Measurements from ENCODE around the gene INTS1.

DNA sequence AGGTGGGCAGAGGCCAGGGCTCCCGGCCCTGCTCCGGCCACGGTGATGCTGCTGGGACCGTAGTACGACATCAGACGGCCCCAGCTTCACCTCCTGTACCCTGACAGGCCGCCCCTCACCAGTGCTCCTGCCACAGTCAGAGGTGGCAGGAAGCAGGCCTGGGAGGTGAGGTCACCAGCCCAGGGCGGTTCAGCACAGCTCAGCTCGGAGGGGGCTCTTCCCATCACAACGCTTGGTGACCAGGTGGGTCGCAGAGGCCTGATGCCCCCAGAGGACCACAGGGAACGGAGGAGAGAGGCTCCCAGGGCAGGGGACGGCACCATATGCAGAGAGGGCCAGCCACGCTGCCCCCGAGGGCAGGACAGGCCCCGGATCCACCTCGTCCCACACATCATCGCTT is 53.8 kb downstream of the INTS1 start:
- TF ChIP-seq, protein P1, sequence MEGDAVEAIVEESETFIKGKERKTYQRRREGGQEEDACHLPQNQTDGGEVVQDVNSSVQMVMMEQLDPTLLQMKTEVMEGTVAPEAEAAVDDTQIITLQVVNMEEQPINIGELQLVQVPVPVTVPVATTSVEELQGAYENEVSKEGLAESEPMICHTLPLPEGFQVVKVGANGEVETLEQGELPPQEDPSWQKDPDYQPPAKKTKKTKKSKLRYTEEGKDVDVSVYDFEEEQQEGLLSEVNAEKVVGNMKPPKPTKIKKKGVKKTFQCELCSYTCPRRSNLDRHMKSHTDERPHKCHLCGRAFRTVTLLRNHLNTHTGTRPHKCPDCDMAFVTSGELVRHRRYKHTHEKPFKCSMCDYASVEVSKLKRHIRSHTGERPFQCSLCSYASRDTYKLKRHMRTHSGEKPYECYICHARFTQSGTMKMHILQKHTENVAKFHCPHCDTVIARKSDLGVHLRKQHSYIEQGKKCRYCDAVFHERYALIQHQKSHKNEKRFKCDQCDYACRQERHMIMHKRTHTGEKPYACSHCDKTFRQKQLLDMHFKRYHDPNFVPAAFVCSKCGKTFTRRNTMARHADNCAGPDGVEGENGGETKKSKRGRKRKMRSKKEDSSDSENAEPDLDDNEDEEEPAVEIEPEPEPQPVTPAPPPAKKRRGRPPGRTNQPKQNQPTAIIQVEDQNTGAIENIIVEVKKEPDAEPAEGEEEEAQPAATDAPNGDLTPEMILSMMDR (IDR thresholded peaks at IDR 0.05; ENCODE audit: low read length), result no peak
- no peak for TF ChIP-seq EZH2 (IDR thresholded peaks at IDR 0.05; ENCODE audit: borderline replicate concordance, low read length)

Measured in OCI-LY1 (cell line).